GM06990 (cell line): ENCODE measurements around the gene LRCH1.

Experiments
- DNase-seq: peaks from one replicate; pipeline ENCODE4 v3.0.0-alpha.2; 2011; ENCODE audit not compliant: insufficient read length; ENCODE audit errors: extremely low read depth
- H3K27me3 ChIP-seq: replicated peaks from 2 replicates; pipeline ENCODE4 v1.6.0; 2011; ENCODE audit warnings: low read length; ENCODE audit not compliant: control insufficient read depth, insufficient read depth
- H3K36me3 ChIP-seq: 2 replicates; pipeline ENCODE4 v1.5.1; 2011; ENCODE audit warnings: low read length; ENCODE audit not compliant: control insufficient read depth, insufficient read depth
- H3K4me3 ChIP-seq: replicated peaks from 2 replicates; pipeline ENCODE4 v1.5.1; 2011; ENCODE audit warnings: low read depth, mild to moderate bottlenecking, control low read depth, low read length
- TF ChIP-seq, protein P1 (sequence below): IDR thresholded peaks from 2 replicates; pipeline ENCODE4 v1.5.1; 2011; ENCODE audit warnings: low read length, control low read depth, mild to moderate bottlenecking, inconsistent platforms; ENCODE audit not compliant: insufficient read depth, poor library complexity, severe bottlenecking

Gene LRCH1

DNA sequence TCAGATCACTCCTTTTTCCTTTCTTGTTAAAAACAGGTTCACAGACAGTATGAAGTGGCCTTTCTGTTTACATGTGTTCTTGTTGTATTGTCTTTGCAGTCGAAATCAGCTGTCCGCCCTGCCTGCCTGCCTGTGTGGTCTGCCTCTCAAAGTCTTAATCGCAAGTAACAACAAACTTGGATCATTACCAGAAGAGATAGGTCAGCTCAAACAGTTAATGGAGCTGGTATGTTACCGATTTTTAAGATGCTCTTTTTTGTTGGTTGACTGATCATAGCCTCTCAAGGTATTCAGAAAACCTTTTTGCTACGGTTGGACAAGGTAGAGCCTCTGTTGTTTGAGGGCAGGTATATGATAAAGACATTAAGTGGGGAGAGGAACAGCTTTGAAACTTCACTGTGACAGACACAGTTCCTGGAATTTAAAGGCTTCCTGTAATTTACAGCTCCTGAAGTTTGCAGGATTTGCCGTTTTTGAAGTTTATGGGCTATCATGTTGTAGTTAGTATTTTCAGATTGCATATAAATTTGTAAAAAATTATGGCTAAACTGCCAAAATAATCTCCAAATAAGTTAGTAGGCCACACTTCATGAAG is 116.1 kb downstream of the LRCH1 start:
- Histone ChIP-seq H3K36me3 (peaks cover 12% of the 10 kb centered on the region), H3K4me3 (no peak overlapping the region), H3K27me3 (no peaks in the 10 kb centered on the region)
- DNase-seq: no peak
- TF ChIP-seq, protein P1, sequence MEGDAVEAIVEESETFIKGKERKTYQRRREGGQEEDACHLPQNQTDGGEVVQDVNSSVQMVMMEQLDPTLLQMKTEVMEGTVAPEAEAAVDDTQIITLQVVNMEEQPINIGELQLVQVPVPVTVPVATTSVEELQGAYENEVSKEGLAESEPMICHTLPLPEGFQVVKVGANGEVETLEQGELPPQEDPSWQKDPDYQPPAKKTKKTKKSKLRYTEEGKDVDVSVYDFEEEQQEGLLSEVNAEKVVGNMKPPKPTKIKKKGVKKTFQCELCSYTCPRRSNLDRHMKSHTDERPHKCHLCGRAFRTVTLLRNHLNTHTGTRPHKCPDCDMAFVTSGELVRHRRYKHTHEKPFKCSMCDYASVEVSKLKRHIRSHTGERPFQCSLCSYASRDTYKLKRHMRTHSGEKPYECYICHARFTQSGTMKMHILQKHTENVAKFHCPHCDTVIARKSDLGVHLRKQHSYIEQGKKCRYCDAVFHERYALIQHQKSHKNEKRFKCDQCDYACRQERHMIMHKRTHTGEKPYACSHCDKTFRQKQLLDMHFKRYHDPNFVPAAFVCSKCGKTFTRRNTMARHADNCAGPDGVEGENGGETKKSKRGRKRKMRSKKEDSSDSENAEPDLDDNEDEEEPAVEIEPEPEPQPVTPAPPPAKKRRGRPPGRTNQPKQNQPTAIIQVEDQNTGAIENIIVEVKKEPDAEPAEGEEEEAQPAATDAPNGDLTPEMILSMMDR: no peak

DNA sequence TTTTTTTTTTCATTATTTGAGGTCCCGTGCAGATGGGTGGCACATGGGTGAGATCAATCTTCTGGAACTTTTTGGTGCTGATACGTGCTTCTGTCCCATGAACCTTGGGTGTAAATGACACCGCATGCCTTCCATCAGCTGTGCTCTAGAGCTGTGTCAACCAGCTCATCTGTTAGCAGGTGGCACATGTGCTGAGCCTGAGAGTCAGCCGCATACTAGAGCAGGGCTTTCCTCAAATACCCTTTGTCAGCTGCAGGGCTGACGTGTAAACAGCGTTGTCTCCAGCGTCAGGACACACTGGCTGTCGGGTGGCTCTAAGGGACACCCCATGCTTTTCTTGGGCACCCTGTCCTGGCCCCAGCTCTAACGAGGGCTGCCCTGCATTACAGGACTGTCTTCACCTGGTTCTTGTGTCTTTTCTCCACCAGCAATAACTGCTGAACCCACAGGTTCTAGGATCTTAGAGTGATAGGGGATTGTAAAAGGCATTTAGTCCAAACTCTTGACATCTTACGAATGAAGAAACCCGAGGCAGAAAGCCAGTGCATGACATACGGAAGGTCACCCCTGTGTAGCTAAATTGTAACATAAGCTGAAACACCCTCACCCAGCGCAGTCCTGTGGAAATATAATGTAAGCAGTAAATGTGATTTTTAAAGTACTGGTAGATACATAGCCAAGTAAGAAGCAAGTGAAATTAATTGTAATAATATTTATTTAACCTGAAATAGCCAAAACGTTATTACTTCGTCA is 119.5 kb downstream of the LRCH1 start:
- H3K27me3 ChIP-seq: no peaks in the 10 kb centered on the region
- H3K36me3 ChIP-seq: peaks cover 12% of the 10 kb centered on the region
- DNase-seq: no peak
- H3K4me3 ChIP-seq: no peak overlapping the region
- TF ChIP-seq, protein P1: no peak

DNA sequence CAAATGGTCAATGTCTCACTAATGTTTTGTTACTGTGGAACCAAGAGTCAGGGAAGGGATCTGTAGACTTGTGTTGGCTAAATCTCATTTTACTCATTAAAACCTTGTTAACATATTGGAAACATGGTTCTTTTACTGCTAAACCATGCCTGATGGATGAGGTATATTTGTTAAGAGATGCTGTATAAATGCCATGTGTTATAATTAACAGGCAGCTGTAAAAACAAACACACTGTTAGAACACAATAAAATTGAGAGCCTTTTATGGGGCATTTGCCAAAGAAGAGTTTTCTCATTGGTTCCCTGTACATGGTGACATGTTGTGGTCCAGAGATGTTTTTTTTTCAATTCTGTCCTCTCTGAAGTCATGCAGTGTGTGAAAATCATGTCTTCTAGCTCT is 122.0 kb downstream of the LRCH1 start:
- no peak for DNase-seq
- TF ChIP-seq, protein P1: no peak
- Histone ChIP-seq H3K36me3 (peaks cover 10% of the 10 kb centered on the region), H3K4me3 (no peak overlapping the region), H3K27me3 (no peaks in the 10 kb centered on the region)

DNA sequence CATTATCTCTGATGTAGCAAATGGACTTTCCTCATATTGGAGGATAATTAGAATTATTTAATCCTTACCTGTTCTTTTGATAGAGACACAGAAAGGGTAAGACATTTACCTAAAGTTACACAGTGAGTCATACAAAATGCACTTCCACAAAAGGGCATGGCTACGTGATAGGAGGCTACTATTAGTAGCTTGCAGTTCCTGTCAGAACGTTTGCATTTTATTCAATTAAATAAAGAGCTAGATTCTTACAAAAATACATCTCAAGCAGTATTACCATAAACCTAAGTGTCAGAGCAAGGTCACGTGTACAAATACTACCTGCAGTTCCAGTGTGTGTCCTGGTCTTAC is 123.4 kb downstream of the LRCH1 start:
- no peak overlapping the region for H3K4me3 ChIP-seq
- no peak for DNase-seq
- peaks cover 3% of the 10 kb centered on the region; the same call in 1 of the 2 replicates for H3K36me3 ChIP-seq
- TF ChIP-seq, protein P1: no peak
- H3K27me3 ChIP-seq: no peaks in the 10 kb centered on the region

DNA sequence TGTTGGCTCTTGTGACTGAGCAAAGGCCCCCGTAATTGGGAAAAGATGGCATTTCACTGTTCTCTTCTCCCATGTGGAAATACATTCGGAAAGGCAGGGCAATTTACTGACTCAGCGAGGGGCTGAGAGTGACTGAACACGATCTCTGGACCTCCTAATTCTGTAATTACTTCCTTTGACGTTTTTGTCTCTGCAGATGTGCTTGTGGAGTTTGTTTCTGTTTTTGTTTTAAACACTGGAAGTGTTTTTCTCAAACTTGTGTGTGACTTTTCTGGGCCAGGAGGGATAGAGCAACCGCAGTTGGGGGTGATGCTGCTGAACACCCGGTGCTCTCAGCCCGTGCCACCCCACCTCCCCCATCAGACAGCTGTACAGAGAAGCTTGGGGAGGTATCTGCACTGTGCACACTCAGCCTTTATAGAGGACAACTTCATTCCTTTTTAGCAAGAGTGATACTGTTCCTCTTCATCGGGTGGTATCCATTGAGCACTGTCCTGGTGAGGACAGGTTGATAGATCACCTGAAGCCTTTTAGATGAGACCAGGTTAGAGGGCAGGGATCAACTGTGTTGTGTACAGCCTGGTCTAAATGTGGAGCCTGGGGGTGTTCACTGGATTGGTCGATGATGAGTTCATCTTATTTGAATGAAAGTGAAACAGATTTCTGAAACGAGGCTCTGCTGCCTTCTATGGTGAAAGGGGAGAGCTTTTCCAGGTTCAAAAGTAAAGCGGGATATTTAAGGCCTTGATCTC is 126.6 kb downstream of the LRCH1 start:
- Histone ChIP-seq H3K36me3 (peaks cover 3% of the 10 kb centered on the region), H3K4me3 (peak overlapping the region; percentile 56), H3K27me3 (no peaks in the 10 kb centered on the region)
- peak; percentile 71 for DNase-seq
- TF ChIP-seq, protein P1: peak; percentile 26
